ENCODE results near the gene TMEM33. TPM values are rescaled to one million over a fixed set of nuclear protein-coding genes. Genes with fewer than 3 reads are reported as not detected.

TMEM33 gene
- polyA plus RNA-seq, 1 donor = 52.7 TPM

DNA sequence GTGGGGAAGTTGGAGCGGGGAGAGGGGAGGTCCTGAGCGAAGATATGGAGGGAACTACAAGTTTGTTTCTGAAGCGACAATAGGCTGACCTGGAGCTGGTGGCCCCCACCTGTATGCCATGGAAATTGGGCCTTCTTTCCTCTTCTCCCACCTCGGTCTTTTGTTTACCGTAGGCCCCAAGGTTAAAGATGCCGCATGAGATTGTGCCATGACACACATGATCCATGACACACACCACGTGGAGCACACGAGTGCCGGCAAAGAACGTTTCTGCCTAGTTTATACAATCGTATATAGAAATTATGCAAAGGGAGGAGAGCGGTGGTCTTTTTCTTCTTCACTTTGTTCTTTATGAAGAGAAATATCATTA, 408 bp downstream of the TMEM33 start:
- no peak for DNase-seq

- DNase-seq = no peak
Observed at GRCh38 chr4:41939016-41939626, 3.9 kb downstream of the TMEM33 start.

DNA sequence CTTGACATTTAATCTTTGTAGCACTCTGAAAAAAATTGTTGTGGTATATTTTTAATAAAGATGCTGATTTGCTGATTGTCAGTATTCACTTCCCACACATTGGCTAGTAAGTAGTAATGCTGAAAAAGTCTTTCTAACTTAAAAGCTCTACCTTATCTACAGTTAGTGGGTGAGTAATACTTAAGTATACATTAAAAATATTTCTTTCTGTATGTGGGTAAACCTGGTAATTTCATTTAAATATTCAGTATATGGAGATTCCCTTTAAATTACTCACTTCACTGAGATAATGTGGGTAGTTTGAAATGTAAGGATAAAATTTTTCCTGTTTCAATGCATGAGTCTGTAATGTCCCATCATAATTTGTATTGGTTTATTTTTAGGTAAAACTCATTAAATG, 5.6 kb downstream of the TMEM33 start:
- DNase-seq = no peak

- no peak for DNase-seq
Observed at GRCh38 chr4:41943506-41943905, 8.3 kb downstream of the TMEM33 start.

- DNase-seq = no peak
Observed at GRCh38 chr4:41944089-41944488, 8.9 kb downstream of the TMEM33 start.

DNA sequence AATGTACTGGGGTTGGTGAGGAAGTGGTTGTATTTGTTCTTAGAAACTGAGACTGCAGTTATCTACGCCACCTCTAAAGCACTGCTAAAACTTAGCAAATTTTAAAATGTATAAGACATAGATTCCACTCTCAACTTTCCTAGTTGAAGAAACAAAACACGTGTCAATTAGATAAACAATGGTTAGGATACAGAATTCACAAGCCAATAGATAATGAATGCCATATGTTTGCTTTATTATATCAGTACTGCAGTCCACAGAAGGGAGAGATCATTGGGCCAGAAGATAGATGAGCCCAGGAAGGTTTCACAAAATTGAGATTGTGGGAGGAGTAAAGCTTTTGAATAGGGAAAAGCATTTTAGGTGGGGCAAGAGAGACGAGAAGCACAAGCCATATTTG, 14.3 kb downstream of the TMEM33 start:
- no peak for DNase-seq

GRCh38 chr4:41957634-41958033, 22.4 kb downstream of the TMEM33 start:
- no peak for DNase-seq

GRCh38 chr4:41963105-41963504, 27.9 kb downstream of the TMEM33 start:
- no peak for DNase-seq

GRCh38 chr4:41964401-41964800, 29.2 kb downstream of the TMEM33 start:
- no peak for DNase-seq

- DNase-seq = no peak
Observed at GRCh38 chr4:41967392-41967791, 32.2 kb downstream of the TMEM33 start.

DNA sequence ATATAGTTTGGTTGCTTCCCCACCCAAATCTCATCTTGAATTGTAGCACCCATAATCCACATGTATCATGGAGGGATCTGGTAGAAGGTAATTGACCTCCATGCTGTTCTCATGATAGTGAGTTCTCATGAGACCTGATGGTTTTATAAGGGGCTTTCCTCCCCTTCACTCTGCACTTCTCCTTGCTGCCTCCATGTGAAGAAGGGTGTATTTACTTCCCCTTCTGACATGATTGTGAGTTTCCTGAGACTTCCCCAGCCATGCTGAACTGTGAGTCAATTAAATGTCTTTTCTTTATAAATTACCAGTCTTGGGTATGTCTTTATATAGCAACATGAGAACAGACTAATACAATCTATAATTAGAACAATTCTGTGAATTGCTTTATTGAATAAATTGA, 34.4 kb downstream of the TMEM33 start:
- DNase-seq = no peak

- no peak for DNase-seq
Observed at GRCh38 chr4:41975341-41975740, 40.1 kb downstream of the TMEM33 start.

GRCh38 chr4:41976775-41977516, 41.7 kb downstream of the TMEM33 start:
- no peak for DNase-seq

- no peak for DNase-seq
Observed at GRCh38 chr4:41977709-41978108, 42.5 kb downstream of the TMEM33 start.

DNA sequence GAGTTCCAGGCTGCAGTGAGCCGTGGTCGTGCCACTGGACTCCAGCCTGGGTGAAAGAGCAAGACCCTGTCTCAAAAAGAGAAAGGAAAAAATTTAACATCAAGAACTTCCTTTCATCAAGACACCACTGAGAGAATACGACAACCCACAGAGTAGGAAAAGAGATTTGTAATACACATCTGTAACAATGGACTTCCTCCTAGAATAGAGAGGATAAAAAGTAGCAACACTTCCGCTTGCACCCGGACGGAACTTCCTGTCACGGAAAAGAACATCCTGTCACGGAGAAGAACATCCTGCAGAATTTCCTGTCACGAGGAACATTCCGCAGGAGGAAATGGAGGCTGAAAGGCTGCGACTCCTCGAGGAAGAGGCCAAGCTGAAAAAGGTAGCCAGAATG, 46.2 kb downstream of the TMEM33 start, which contains the start of gene DCAF4L1:
Gene DCAF4L1 (plus strand): TSS at position 301 of the 400 bp plus-strand sequence. CDS start 37 bp downstream, at position 338.
- no peak for DNase-seq

DNA sequence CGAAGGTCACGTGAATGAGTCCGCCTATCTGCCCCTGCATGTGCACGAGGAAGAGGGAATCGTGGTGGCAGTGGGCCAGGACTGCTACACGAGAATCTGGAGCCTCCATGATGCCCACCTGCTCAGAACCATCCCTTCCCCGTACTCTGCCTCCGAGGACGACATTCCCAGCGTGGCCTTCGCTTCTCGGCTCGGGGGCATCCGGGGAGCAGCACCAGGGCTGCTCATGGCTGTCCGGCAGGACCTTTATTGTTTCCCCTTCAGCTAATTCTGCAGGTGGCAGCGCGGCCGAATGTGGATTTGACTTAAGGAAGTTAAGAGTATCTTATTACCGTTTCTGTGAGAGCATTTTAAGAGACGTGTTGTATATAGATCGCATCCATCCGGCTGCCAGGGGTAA, 47.5 kb downstream of the TMEM33 start:
- no peak for DNase-seq

GRCh38 chr4:41985151-41985550, 49.9 kb downstream of the TMEM33 start:
- no peak for DNase-seq

DNA sequence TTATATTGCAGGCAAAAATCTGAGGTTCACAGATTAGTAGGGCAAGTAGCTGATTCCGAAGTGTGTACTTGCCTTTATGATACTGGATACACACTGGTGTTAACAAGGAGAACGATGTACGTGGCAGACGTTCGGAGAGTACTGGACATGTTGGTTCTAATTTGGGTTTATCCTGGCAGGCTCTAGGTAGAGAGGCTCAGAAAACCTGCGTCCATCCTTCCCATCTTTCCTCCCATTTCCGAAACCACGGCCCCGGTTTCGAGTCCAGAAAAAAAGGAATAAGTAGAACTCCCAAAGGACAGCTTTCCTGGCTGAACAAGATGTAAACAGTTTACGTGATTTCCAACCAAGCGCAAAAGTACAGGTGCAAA, 54.8 kb downstream of the TMEM33 start:
- DNase-seq = no peak

DNA sequence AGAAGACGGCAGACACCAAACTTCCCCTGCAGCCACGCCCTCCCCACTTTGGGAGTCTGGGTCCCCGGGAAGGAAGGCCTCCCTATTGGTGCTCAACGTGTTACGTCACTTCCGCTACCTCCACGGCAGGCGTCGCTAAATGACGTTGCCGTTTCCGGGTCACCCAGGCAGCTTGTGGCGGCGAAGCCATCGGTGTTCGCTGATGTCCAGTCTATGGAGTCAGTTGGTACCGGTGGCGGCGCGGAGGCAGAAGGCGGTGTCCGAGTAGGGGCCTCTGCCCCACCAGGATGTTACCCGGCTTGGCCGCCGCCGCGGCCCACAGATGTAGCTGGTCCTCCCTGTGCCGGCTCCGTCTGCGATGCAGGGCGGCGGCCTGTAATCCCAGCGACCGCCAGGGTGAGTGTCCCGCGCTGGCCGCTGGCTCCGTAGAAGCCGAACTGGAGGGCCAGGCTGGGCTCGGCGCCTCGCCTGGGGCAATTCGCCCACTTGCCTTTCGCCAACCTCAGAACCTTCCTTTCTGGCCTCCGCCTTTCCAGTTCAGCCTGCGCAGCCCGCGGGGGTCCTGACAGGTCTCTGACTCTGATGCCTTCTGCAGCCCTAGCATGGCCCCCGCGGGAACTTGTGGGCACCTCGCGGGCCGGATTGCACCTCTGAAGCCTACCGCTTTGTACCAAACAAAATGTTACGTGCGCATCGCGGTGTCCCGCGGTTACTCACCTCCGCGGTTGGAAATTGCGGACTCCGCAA, 55.3 kb downstream of the TMEM33 start, which contains the start of gene SLC30A9:
Gene SLC30A9 (plus strand): TSS at position 166 of the 747 bp plus-strand sequence. CDS start 122 bp downstream, at position 288.
- DNase-seq = peak; percentile 95

DNA sequence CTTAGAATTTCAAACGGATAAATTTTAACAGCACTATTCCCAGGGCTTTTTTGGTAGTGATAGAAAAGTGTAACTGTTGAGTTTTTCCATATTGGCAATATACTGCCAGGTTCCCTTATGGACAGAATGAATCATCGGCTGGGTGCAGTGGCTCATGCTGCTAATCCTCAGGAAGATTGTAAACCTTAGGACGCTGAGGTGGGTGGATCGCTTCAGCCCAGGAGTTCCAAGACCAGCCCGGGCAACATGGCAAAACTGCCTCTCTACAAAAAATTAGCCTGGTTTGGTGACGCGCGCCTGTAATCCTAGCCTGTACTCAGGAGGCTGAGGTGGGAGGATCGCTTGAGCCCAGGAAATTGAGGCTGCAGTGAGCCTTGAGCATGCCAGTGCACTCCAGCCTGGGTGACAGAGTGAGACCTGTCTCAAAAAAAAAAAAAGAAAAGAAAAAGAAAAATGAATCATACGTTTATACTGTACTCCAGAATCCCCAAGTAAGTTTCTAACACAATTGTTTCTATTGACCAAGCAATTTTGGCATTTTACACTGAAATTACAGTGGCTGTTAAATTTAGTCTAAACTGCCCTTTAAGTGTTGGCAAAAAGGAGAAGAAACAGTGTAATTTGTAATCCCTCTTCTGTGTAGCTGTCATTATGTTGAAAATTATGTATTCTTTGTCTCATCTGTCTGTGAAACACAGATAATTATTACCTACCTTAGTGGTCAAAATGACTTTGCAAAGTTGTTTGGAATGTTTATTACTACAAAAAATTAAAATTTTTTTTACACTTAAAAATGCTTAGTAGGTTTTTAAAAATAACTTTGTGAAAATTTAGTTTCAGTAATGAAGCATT, 56.9 kb downstream of the TMEM33 start:
- no peak for DNase-seq

DNA sequence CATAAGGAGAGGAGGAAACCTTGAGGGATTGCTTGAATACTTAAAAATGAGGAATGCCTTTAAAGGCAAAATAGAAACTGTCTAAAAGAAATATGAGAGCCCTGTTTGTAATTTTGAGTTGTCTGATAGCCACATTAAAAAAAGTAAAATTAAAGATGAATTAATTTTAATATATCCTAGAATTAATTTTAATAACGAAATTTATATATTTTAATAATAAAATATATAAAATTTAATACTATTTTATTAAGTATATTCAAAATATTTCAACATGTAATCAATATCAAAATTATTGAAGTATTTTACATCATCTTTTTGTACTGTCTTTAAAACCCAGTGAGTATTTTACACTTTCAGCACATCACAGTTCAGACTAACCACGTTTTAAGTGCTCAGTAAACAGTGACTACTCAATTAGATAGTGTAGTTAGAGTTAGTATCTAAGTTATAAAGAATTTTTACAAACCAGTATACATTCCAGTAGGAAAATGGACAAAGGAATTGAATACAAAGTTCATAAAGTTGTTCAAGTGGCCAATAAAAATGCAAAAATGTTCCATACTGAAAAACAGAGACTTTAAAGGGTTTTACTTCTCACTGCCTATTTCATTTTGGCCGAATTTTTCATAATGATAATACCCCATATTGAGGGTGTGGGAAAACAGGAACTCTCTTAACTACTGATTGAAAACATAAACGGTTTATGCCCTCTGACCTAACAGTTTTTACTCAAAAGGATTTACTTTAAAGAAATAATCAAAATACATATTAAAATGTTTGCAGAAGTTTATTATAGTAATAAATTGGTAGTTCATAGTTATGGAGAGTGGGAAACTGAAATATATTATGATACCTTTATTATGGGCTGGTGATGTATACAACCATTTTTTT, 58.0 kb downstream of the TMEM33 start:
- no peak for DNase-seq

Data from left kidney (tissue), 2 donors.